Kidney glomerular epithelial cell (primary cell): ENCODE data around the gene TRPC3.
"Not testable (repeated sequence)": the region's sequence is repeated elsewhere in the genome, so short reads cannot be mapped to it uniquely, and the experiment has no call there.

Experiments used
- DNase-seq: peaks from one replicate; lab custom pipeline; 2025; lab: John Stamatoyannopoulos, UW

Gene TRPC3

GRCh38 chr4:121946644-121947043 is 5.2 kb downstream of the TRPC3 start:
- DNase-seq: no peak

GRCh38 chr4:121943941-121944340 is 7.9 kb downstream of the TRPC3 start:
- DNase-seq: no peak

- DNase-seq: no peak
Measured at GRCh38 chr4:121939690-121940089, 12.2 kb downstream of the TRPC3 start.

- DNase-seq: no peak
Measured at GRCh38 chr4:121938282-121939092, 13.4 kb downstream of the TRPC3 start.

GRCh38 chr4:121936101-121936500 is 15.8 kb downstream of the TRPC3 start:
- no peak for DNase-seq

GRCh38 chr4:121934635-121935034 is 17.2 kb downstream of the TRPC3 start:
- DNase-seq: no peak

- DNase-seq: no peak
Measured at GRCh38 chr4:121932212-121932974, 19.5 kb downstream of the TRPC3 start.

- no peak for DNase-seq
Measured at GRCh38 chr4:121930304-121930703, 21.6 kb downstream of the TRPC3 start.

GRCh38 chr4:121927948-121928347 is 23.9 kb downstream of the TRPC3 start:
- no peak for DNase-seq

- DNase-seq: not testable (repeated sequence)
Measured at GRCh38 chr4:121926490-121926889, 25.4 kb downstream of the TRPC3 start.

- no peak for DNase-seq
Measured at GRCh38 chr4:121923306-121923705, 28.6 kb downstream of the TRPC3 start.

GRCh38 chr4:121913667-121914066 is 38.2 kb downstream of the TRPC3 start:
- DNase-seq: no peak

GRCh38 chr4:121908346-121908745 is 43.5 kb downstream of the TRPC3 start:
- DNase-seq: no peak

- peak; percentile 34 for DNase-seq
Measured at GRCh38 chr4:121900132-121900983, 51.5 kb downstream of the TRPC3 start.

- DNase-seq: no peak
Measured at GRCh38 chr4:121898150-121898549, 53.7 kb downstream of the TRPC3 start.

GRCh38 chr4:121888134-121888533 is 63.7 kb downstream of the TRPC3 start:
- DNase-seq: no peak

GRCh38 chr4:121885115-121885514 is 66.7 kb downstream of the TRPC3 start:
- DNase-seq: no peak

- no peak for DNase-seq
Measured at GRCh38 chr4:121881158-121881557, 70.7 kb downstream of the TRPC3 start.

GRCh38 chr4:121879135-121879534 is 72.7 kb downstream of the TRPC3 start:
- DNase-seq: no peak

- no peak for DNase-seq
Measured at GRCh38 chr4:121877041-121877773, 74.7 kb downstream of the TRPC3 start.

GRCh38 chr4:121876070-121876469 is 75.8 kb downstream of the TRPC3 start:
- no peak for DNase-seq

- DNase-seq: no peak
Measured at GRCh38 chr4:121875652-121876051, 76.2 kb downstream of the TRPC3 start.
